Inflammatory macrophage treated with lipopolysaccharide for 4 hours (primary cell): Measurements from ENCODE around the gene FCHSD1.
A peak's percentile ranks its signal among the peaks of the same experiment; 100 is the strongest.

ENCODE experiments used
- DNase-seq: peaks from one replicate; pipeline ENCODE4 v3.0.0-alpha.2; 2020

FCHSD1 gene

DNA sequence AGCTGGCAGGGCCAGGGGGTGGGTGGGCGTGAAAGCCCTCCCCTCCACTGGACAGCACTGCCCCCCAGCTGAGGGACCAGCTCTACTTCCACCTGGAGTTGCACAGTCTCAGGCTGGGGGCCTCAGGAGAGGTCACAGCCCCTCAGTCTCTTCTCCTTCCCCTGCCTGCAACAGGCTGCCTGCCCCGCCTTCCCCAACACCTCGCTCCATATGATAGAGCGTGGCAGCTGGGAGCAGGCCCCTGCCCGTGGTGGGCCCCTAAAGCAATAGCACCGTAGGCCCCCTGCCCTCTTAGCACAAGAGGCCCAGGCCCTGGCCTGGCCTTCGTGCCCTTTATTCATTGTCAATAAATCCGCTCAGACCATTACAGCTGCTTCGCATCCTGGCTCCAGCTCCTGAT is 10.5 kb downstream of the FCHSD1 start:
- no peak for DNase-seq

- no peak for DNase-seq
Observed at GRCh38 chr5:141640051-141640415, 11.2 kb downstream of the FCHSD1 start.

DNA sequence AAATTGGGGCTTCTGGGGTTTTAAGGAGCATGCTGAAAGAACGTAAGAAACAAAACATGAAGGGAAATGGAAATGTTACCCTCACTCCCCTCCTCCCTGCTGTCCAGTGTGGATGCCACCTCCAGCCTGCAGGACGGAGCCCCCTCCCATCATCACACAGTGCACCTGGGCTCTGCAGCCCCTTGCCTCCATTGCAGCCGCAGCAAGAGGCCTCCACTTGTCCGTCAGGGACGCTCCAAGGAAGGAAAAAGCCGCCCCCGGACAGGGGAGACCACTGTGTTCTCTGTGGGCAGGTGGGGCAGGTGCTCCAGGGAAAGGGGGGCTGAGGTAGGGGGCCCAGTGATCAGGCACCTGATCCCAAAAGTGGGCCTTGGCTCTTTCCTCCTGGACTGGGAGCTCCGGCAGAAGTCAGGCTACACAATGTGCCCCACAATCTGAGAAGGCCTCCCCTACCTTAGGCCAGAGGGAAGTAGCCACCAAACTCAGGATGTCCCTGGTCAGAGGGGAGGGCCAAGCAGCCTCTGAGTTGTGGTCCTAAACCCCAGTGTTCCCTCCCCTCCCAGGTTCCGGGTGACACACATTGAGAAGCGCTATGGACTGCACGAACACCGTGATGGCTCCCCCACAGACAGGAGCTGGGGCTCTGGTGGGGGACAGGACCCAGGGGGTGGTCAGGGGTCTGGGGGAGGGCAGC is 11.7 kb downstream of the FCHSD1 start:
- DNase-seq, result no peak

- DNase-seq, result no peak
Observed at GRCh38 chr5:141638771-141639170, 12.4 kb downstream of the FCHSD1 start.

DNA sequence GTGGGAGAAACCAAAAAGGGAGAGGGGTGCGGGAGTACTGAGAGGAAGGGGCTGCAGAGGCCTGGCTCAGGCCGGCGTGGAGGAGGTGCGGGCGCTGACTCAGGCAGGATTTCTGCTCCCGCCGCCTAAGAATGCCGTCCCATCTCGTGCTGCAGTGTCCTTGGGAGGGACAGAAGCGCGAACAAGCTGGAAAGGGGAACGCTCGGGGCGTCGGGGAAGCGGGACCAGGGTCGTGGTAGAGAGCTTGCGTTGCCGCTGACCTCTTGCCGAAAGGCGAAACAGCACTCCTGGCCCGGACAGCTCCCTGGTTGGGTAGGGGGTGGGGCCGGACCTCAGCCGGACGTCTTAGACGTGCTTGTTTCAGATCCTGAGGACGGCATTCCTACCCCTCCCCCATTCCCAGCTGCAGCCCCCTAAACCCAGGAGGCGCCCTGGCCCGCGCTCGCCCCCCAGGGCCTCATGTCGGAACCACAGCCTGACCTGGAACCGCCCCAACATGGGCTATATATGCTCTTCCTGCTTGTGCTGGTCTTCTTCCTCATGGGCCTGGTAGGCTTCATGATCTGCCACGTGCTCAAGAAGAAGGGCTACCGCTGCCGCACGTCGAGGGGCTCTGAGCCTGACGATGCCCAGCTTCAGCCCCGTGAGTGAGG is 13.3 kb downstream of the FCHSD1 start:
- DNase-seq, result peak; percentile 55

DNA sequence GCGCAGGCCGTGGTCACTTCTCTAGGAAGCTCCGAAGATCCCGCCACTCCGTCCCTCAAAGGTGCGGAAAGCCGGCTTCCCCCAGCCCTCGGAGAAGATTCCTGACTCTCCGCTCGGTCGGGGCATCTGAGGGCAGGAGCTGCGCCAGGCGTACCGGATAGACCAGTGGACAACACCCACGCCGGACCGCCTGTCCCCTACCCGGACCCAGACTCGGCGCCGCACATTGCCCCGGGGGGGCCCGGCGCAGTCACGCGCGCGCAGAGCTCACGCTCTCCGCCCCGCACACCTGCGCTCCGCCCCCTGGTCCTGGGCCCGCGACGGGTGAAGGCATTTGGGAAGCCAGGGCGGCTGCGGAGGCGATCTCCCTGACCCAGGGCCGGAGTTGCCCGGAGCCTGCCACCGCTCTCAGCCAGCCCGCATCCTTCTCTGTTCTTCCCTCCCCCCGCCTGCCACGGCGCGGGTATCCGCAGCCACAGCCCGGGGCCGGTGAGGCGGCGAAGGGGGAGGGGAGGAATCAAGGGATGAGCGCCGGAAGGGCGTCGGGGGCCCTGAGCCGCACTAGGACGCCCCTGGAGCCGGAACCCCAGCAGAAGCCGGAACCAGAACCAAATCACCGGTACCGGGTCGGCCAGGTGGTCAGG is 14.0 kb downstream of the FCHSD1 start:
- DNase-seq, result no peak

GRCh38 chr5:141636413-141637122 is 14.7 kb downstream of the FCHSD1 start, which contains the start of the genes HDAC3 and RELL2:
Gene HDAC3, minus strand, starts transcription at chr5:141636849. Its CDS starts 59 bp downstream, at chr5:141636790.
Gene RELL2, plus strand, starts transcription at chr5:141636997. Its CDS starts 1,229 bp downstream, at chr5:141638226.
- peak; percentile 92 for DNase-seq

GRCh38 chr5:141636106-141636412 is 15.2 kb downstream of the FCHSD1 start:
- no peak for DNase-seq

DNA sequence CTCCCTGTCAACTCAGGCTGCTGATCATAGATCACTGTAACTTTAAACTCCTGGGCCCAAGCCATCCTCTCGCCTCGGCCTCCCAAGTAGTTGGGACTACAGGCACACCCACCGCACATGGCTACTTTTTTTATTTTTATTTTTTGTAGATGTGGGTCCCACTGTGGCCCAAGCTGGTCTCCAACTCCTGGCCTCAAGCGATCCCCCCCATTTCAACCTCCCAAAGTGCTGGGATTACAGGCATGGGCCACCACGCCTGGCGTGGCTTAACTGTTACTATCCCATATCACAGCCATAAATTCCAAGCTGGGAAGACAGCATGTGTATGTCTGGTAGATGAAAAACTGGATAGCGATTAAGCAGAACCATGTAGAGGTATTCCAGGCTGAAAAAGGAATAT is 15.6 kb downstream of the FCHSD1 start:
- no peak for DNase-seq

DNA sequence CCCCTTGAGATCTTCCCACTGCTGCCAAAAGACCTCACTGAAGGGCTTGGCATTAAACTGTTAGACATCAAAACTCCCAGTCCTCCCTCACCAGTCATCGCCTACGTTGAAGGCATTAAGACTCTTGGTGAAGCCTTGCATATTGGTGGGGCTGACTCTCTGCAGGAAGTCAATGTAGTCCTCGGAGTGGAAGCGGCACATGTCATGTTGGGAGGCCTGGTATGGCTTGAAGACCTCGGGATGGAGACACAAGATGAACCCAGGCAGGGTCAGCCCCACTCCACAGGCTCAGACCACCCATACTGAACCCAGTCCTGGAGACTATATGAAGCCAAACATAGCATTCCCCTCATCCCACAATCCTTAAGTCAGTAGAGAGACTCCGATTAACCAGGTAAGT is 16.5 kb downstream of the FCHSD1 start:
- DNase-seq, result no peak

DNA sequence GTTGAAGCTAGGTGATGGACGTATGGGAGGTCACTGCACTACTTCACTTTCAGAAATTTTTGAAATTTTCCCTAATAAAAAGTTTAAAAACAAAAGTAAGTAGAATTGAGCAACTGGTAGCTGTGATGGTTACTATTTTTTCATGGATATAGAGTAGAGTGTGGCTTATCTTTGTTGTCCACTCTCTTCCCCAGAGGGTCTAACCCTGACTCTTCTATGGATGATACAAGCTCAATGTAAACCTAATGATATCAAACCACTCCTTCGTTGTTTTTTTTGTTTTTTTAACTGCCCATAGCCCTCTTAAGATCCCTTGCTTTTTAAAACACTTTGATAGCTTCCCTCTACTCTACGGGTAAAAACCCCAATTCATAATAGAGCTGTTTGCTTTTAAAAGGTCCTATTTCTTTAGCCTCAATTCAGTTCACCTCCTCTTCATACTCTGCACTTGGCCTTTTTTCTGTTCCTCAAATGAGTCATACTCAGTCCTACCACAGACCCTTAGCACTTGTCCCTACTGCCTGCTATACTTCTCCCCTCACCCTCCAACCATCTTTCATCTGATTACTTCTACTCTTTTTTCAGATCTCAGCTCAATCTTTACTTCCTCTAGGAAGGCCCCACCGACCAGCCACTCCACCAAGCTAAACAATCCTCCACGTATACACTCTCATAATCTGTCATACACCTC is 17.2 kb downstream of the FCHSD1 start:
- DNase-seq, result peak; percentile 57

DNA sequence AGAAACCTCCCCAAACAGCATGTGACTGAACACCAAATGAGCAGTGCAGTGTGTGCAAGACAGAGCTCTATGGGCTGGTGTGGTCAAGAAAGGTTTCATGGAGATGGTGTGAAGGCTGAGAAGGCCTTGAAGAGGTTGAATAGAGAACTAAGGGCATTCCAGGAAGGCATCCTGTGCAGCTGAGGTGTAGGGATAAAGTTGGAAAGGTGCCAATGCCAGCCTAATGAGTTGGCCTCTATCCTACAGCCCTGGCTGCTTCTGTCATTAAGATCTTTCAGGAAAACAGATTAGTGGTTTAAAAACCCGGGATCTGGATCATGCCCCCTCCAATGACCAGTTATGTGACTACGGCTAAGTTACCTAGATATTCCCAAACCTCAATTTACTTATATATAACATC is 18.6 kb downstream of the FCHSD1 start:
- DNase-seq, result no peak

GRCh38 chr5:141630570-141631140 is 20.6 kb downstream of the FCHSD1 start:
- DNase-seq, result no peak

DNA sequence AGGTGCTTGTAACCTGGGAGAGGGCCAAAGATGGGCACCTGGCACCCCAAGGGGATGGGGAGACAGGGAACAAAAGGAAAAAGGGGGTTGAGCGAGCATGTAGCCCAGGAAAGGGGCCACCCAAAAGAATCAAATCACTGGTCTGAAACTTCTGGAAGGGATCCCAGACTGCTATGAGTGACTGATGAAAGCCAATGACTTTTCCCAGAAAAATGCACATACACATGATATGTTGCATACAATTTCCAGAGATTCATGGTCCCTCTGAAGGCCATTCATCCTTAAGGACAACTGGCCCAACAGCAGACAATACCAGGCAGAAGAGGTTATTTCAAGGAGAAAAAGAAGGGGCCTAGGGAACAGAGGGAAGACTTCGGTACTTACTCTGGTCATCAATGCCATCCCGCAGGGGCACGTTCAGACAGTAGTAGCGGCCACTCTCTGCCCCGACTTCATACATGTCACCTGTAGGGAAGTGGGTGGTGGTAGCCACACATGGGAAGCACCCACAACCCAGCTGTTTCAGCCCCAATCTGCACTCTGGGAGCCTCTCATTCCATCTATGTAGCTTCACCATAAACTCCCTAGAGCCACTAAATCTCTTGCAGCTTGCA is 22.9 kb downstream of the FCHSD1 start:
- DNase-seq, result no peak

- peak; percentile 19 for DNase-seq
Observed at GRCh38 chr5:141623611-141624010, 27.6 kb downstream of the FCHSD1 start.

- peak; percentile 97 for DNase-seq
Observed at GRCh38 chr5:141623186-141623585, 28.0 kb downstream of the FCHSD1 start.

DNA sequence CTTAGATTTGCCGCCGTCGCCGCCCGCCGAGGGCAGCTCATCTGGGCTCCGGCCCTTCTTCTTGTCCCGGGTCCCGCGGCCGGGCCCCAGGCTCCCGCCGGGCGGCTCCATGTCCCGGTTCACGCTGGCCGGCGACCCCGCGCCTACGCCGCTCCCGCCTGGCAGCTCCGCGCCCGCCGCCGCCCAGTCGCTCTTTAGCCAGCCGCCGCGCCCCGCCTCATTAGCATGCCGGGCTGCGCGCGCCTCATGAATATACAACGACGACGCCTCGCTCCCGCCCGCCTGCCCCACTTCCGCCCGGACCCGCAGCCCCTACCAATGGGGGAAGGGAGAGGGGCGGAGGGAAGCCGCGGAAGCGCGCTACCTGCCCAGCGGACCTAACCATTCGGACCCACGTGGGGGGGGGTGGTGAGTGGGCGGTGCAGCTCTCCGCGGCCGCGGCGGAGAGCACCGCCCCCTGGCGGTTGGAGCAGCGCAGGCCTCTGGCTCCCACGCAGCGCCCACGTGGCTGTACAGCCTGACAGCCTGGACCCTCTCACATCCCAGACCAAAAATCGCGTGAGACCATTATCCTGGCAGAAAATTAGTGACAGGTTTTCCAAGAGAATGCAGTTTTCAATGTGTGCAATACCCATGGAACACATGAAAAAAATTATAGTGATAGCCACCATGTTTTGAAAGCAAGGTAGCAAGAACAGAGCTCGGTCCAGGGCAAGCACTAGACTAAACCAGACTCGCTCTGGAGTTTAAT is 32.2 kb downstream of the FCHSD1 start, which contains the start of gene DIAPH1:
DIAPH1 (minus strand) TSS at position 197 of the 751 bp plus-strand sequence; CDS start at position 111, 86 bp downstream.
- DNase-seq, result peak; percentile 91

DNA sequence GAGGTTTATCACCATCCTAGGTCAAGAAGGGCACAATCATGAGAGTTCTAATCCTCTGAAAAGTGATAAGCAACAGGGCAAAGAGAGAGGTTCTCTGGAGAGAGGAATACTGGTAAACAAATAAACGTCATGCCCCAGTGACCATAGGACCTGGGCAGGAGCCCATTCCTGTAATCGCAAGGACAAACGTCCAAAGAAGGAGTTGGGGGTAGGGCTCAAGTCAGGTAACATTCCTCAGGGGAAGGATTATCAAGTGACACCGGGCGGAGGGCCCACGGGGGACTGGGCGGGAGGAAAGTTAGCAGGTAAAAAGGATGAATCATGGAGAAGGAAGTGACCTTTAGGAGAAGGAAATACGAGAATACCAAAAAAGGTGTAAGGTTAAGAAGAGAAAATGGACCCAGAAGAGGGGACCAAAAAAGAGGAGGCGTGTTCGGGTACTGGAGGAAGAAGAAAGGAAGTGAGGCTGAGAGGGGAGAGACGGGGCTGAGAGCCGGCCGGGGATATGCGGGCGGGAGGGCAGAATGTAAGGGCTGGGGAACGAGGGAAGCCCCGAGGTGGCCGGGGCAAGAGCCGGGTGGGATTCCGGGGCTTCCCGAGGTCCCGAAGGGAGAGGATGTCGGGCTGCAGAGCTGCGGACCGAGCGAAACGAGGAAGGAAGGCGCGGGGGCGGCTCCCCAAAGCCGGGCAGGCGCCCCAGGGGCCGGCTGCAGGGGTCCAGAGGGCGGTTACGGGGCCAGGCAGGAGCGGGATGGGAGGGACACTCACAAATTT is 33.0 kb downstream of the FCHSD1 start:
- DNase-seq, result peak; percentile 37

DNA sequence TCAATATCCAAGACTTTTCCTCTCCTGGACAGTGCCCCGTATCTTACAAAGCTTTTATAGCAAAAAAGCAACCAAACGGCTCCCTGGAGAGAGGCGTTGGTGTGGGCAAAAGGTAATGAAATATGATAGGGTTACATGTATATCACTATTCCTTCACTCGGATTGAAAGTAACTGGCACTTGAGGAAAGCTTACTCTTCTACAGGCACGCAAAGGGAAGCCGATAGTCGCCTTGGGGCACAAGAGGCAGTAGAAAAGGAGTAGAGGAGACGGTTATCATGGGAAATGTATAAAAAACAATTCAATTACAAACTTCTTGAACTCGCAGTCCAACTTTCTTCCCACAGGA is 33.6 kb downstream of the FCHSD1 start:
- no peak for DNase-seq

DNA sequence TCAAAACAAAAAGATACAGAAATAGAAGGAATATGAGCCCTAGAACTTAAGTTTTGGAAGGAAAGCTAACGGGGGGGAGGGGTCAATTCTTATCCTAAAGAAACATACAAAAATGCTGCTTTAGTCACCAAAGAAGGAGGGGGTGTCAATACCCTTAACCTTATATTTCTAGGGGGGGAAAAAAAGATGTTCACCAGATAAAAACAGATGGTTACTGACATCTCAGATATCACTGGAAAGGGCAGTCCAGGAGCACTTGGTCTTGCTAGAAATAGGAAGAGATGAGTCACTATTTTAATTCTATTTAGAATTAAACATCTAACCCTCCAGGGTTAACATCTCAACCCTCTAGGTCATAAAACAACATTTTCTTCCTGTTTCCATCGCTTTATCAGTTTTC is 34.1 kb downstream of the FCHSD1 start:
- DNase-seq, result no peak
